Peyer's patch (tissue), 4 donors: ENCODE measurements around the gene ERCC2. TPM values are rescaled to one million over a fixed set of nuclear protein-coding genes. Genes with fewer than 3 reads are reported as not detected.
"Not testable (repeated sequence)": the region's sequence is repeated elsewhere in the genome, so short reads cannot be mapped to it uniquely, and the experiment has no call there.

Source experiments
- DNase-seq, 3 donors: peaks; one replicate each; pipeline ENCODE4 v3.0.0-alpha.2; 2017 to 2019
- H3K27ac ChIP-seq, 4 donors: fragments of 200-600 bp; sonication (generic); one replicate each; pipeline ENCODE4 v1.5.1; 2016 to 2019
- H3K27me3 ChIP-seq, 2 donors: fragments of 200-600 bp; sonication (generic); one replicate each; pipeline ENCODE4 v1.5.1; 2019
- H3K36me3 ChIP-seq, 3 donors: fragments of 200-600 bp; sonication (generic); one replicate each; pipeline ENCODE4 v1.5.1; 2016 to 2019
- H3K4me1 ChIP-seq, 4 donors: fragments of 200-600 bp; sonication (generic); one replicate each; pipeline ENCODE4 v1.5.1; 2016 to 2019
- H3K4me3 ChIP-seq, 4 donors: fragments of 200-600 bp; sonication (generic); 1 replicate in 3 of 4; 2 replicates in 1 of 4; pipeline ENCODE4 v1.5.1; 2016 to 2019; ENCODE audit warnings: mild to moderate bottlenecking in 1 of 4
- H3K9me3 ChIP-seq, 4 donors: fragments of 200-600 bp; sonication (generic); one replicate each; pipeline ENCODE4 v1.5.1; 2016 to 2019; ENCODE audit warnings: mild to moderate bottlenecking in 1 of 4
- CTCF ChIP-seq, 6 experiments: fragments of 450-650 bp in 4 of 6; fragments of 200-600 bp in 2 of 6; sonication (generic) in 1 of 6; IDR thresholded peaks; one replicate each; pipeline ENCODE4 v1.5.1; 2017 to 2019; ENCODE audit warnings: antibody characterized with exemption in 6 of 6, mild to moderate bottlenecking in 3 of 6, moderate library complexity in 1 of 6
- POLR2A ChIP-seq, 2 donors: fragments of 450-650 bp; IDR thresholded peaks; one replicate each; pipeline ENCODE4 v1.5.1; 2017; ENCODE audit warnings: antibody characterized with exemption in 2 of 2, mild to moderate bottlenecking in 2 of 2, moderate library complexity in 2 of 2
- total RNA-seq, 4 donors: library from RNA; depleted of rRNA; stranded (reverse); fragments of >200 nt; gene quantifications; one replicate each; pipeline ENCODE4 v1.1.0, GENCODE V29; 2016

Gene ERCC2
- total RNA-seq, 4 donors from 2014 or later: 12.3 to 23.9 (median 14.3) TPM

GRCh38 chr19:45340899-45341453 lies 29.4 kb downstream of the ERCC2 start:
- H3K4me1 ChIP-seq: peaks cover 0 to 9% (median 4%) of the 10 kb centered on the region in 4 donors
- no peaks in the 10 kb centered on the region for H3K9me3 ChIP-seq
- no peaks in the 10 kb centered on the region for H3K36me3 ChIP-seq
- H3K27me3 ChIP-seq: peaks cover 3 to 7% of the 10 kb centered on the region in 2 donors
- peak overlapping the region in 3 of 4 donors; percentile 26 to 43 (median 40) for H3K4me3 ChIP-seq
- TF ChIP-seq POLR2A (IDR thresholded peaks at IDR 0.05): no peak
- no peak for TF ChIP-seq CTCF (IDR thresholded peaks at IDR 0.05)
- H3K27ac ChIP-seq: no peak overlapping the region
- no peak for DNase-seq

GRCh38 chr19:45340232-45340898 lies 30.0 kb downstream of the ERCC2 start, which contains the start of gene KLC3:
KLC3 (plus strand) TSS chr19:45340750; CDS start chr19:45345542, 4,792 bp downstream.
- Histone ChIP-seq H3K9me3 (no peaks in the 10 kb centered on the region), H3K4me3 (peak within 1 kb of the TSS in 3 of 4 donors; percentile 26 to 43 (median 40)), H3K27ac (no peak within 1 kb of the TSS), H3K4me1 (peaks cover 0 to 9% (median 4%) of the 10 kb centered on the region in 4 donors), H3K36me3 (no peaks in the 10 kb centered on the region), H3K27me3 (peaks cover 3 to 7% of the 10 kb centered on the region in 2 donors)
- no peak for TF ChIP-seq POLR2A (IDR thresholded peaks at IDR 0.05)
- TF ChIP-seq CTCF (IDR thresholded peaks at IDR 0.05): no peak
- peak in 2 of 3 donors; percentile 54 to 76 for DNase-seq

- DNase-seq: no peak
- H3K27me3 ChIP-seq: peaks cover 3 to 7% of the 10 kb centered on the region in 2 donors
Observed at GRCh38 chr19:45339629-45340028, 30.7 kb downstream of the ERCC2 start.

GRCh38 chr19:45336696-45337251 lies 33.6 kb downstream of the ERCC2 start:
- no peak overlapping the region for H3K4me3 ChIP-seq
- H3K9me3 ChIP-seq: no peaks in the 10 kb centered on the region
- H3K27ac ChIP-seq: no peak overlapping the region
- no peak for DNase-seq
- TF ChIP-seq CTCF (IDR thresholded peaks at IDR 0.05): no peak
- TF ChIP-seq POLR2A (IDR thresholded peaks at IDR 0.05): no peak
- peaks cover 3 to 7% of the 10 kb centered on the region in 2 donors for H3K27me3 ChIP-seq
- H3K36me3 ChIP-seq: no peaks in the 10 kb centered on the region
- peaks cover 0 to 9% (median 4%) of the 10 kb centered on the region in 4 donors for H3K4me1 ChIP-seq

More at GRCh38 chr19:45339629-45340028, 30.7 kb downstream of the ERCC2 start:
- Histone ChIP-seq H3K9me3 (no peaks in the 10 kb centered on the region), H3K27ac (no peak overlapping the region), H3K4me3 (no peak overlapping the region), H3K36me3 (no peaks in the 10 kb centered on the region), H3K4me1 (peaks cover 0 to 9% (median 4%) of the 10 kb centered on the region in 4 donors)
- no peak for TF ChIP-seq CTCF (IDR thresholded peaks at IDR 0.05)
- TF ChIP-seq POLR2A (IDR thresholded peaks at IDR 0.05): no peak

- H3K36me3 ChIP-seq, H3K9me3 ChIP-seq, DNase-seq: not testable (repeated sequence)
Observed at GRCh38 chr19:45334881-45335280, 35.5 kb downstream of the ERCC2 start.

More at GRCh38 chr19:45334881-45335280, 35.5 kb downstream of the ERCC2 start:
- H3K27me3 ChIP-seq, H3K4me3 ChIP-seq, H3K4me1 ChIP-seq, H3K27ac ChIP-seq: not testable (repeated sequence)
